NCI-H128 (cell line): ENCODE measurements around the gene ATP6V0E2.
A peak's percentile ranks its signal among the peaks of the same experiment; 100 is the strongest.
"Not testable (repeated sequence)": the region's sequence is repeated elsewhere in the genome, so short reads cannot be mapped to it uniquely, and the experiment has no call there.

Source experiments
- DNase-seq: peaks from one replicate; lab custom pipeline; 2025; ENCODE audit not compliant: unreplicated experiment; lab: John Stamatoyannopoulos, UW

The ATP6V0E2 gene

GRCh38 chr7:149878523-149878921 lies 4.8 kb downstream of the ATP6V0E2 start:
- DNase-seq: no peak

- no peak for DNase-seq
Measured at GRCh38 chr7:149879271-149879743, 5.5 kb downstream of the ATP6V0E2 start.

- DNase-seq: no peak
Measured at GRCh38 chr7:149879766-149880637, 6.2 kb downstream of the ATP6V0E2 start.

DNA sequence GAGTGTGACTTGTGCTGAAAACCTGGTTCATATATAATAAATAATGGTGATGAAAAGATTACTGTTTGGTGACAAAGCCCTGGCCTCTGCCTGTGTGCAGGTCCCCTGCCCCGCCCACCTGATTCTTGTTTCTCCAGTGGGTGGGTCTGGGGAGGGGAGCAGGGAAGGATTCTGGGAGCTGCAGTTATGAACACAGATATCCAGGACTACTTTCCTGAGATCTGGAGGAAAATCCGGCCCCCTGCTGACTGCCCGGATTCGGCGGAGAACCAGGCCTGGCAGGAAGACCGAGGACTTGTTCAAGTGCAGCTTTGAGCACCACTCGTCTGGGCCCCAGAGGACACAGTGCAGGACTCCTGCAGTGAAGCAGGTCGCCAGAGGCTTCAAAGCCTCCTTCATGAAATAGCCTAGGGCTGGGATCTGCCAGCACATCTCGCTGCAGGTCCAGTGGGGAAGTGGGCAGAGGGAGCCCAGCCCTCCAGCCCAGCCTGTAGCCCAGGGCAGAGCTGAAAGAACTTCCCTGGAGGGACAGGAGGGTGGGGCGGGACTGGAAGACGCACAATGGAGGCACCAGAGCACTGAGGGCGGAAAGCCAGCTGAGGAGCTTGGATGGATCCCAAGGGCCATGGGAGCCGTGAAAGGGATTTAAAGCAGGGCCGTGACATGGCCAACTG lies 7.0 kb downstream of the ATP6V0E2 start:
- DNase-seq: no peak

- no peak for DNase-seq
Measured at GRCh38 chr7:149881328-149882247, 7.8 kb downstream of the ATP6V0E2 start.

GRCh38 chr7:149882248-149883047 lies 8.7 kb downstream of the ATP6V0E2 start:
- DNase-seq: no peak

GRCh38 chr7:149883048-149883438 lies 9.3 kb downstream of the ATP6V0E2 start:
- DNase-seq: no peak

- peak; percentile 9 for DNase-seq
Measured at GRCh38 chr7:149883452-149883861, 9.7 kb downstream of the ATP6V0E2 start.

DNA sequence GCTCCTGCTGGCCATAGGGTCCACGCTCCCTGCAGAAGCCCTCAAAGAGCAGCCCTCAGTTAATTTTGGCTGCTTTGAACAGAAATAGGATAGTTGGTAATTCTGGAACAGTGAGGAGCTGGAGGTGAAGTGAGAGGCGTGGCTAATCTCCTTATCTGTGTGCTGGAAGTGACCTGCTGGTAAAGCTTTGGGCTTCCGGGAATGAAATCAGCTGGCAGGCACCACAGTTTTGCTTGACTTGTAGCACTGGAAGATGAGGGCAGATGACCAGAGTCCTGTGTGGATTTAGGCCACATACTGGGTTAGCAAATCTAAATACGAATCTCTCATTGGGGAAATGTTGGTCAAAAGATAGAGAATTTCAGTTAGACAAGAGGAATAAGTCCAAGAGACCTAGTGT lies 10.2 kb downstream of the ATP6V0E2 start:
- no peak for DNase-seq

GRCh38 chr7:149884541-149884940 lies 10.8 kb downstream of the ATP6V0E2 start:
- no peak for DNase-seq

DNA sequence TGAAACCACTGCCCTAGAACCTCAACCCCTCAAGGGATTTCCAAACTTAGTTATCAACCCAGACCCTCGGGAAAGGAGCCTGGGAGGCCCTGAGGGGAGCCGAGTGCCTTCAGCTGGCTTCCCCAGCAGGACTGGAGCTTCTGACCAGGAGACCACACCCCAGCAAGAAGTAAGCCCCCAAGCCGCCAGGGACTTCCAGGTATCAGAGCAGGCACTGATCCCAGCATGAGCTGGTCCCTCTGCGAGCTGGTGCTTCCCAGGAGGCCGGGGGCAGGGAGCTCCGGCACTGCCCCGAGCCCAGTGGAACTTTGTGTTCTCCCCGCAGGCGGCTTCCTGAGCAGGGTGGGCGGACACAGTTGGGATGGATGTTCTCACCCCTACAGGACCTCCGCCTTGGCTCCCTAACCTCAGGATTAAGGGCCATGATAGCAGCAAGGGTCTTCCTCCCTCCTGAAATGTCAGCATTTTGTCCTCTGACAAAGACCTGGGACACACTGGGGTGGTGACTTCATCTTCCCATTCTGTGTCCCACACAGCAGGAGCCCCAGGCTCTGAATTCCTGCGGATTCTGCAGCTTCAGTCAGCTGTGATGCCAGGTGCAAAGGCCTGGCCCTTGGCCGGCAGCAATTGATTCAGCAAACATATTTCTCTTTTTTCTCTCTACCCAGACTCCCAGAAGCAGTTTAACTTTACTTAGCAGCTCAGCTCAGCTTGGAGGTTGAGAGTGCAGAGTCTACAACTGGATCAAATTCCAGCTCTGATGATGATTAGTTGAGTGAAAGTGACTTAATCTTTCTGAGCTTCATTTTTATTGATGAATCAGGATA lies 11.6 kb downstream of the ATP6V0E2 start:
- DNase-seq: no peak

- DNase-seq: no peak
Measured at GRCh38 chr7:149886018-149886415, 12.2 kb downstream of the ATP6V0E2 start.

DNA sequence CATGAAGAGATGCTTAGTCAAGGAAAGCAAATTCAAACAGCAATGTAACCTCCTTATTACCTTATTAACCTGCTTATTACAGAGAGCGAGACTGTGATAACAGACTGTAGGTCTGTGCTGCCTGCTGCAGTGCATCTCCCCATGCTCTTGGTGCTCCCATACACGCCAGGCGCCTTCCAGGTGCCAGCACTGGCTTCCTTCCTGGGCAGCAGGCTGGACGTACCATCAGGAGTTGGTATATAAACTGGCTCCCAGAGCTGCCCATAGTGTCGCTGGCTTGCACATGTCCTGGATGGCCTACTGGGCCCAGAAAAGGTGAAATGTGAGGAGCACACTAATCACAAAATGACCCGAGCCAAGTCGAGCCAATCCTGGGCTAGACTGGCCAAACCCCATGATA lies 13.5 kb downstream of the ATP6V0E2 start:
- no peak for DNase-seq

GRCh38 chr7:149890715-149891114 lies 16.9 kb downstream of the ATP6V0E2 start:
- DNase-seq: not testable (repeated sequence)

GRCh38 chr7:149894957-149895356 lies 21.2 kb downstream of the ATP6V0E2 start:
- not testable (repeated sequence) for DNase-seq

DNA sequence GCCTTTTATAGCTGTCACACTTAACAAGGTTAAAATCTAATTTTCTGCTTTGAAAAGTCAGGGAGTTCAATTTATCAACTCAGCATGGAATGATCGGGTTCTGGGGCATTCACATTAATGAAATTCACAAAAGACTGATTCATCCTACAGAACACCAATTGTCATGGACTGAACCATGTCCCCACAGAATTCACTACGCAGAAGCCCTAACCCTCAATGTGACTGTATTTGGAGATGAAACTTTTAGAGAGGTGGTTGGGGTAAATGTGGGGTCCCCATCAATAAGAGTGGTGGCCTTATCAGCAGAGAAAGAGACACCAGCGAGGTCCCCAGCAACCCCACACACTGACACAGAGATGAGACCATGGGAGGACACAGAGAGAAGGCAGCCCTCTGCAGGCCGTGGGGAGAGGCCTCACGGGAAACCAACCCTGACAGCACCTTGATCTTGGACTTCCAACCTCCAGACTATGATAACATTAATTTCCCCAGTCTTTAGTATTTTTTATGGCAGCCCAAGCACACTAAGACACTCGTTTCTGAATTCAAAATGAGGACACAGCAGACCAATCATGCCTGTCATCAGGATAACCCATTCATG lies 34.1 kb downstream of the ATP6V0E2 start:
- not testable (repeated sequence) for DNase-seq

GRCh38 chr7:149910219-149910618 lies 36.5 kb downstream of the ATP6V0E2 start:
- DNase-seq: not testable (repeated sequence)

- DNase-seq: not testable (repeated sequence)
Measured at GRCh38 chr7:149912126-149912525, 38.4 kb downstream of the ATP6V0E2 start.

DNA sequence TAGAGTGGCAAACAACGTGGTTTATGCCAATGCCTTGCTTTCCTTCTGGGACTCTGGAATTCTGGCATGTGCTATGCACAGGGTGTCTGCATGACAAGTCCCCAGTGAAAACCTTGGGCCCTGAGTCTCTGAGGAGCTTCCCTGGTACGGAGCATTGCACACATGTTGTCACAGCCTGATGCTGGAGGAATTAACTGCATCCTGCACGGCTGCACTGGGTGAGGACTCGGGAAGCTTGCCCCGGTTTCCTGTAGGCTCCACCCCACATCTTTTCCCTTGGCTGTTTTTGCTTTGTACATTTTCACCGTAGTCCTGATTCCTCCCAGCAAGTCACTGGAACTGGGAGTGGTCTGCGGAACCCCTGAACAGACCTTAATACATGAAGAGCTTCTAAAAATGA lies 52.6 kb downstream of the ATP6V0E2 start:
- DNase-seq: not testable (repeated sequence)
